ENCODE data around the gene HMGCL.

DNA sequence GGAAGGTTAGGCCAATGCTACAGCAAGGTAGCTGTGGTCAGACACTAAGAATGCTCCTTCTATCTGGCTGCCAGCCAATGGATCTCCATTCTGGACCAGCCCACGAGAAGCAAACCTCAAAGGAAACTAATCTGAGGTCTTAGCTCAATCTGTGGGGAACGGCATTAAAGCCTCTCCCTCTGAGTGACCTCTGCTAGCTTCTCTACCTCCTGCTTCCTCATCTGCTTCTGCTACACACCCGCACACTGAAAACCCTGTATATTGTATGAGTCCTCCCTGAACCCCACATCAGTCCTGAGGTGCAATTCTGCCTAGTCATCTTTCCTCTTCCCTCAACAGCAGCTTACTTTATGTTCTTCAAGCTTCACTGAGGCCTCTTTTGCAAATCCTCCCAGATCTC is 17.8 kb downstream of the HMGCL start:
- TF ChIP-seq, protein P1, sequence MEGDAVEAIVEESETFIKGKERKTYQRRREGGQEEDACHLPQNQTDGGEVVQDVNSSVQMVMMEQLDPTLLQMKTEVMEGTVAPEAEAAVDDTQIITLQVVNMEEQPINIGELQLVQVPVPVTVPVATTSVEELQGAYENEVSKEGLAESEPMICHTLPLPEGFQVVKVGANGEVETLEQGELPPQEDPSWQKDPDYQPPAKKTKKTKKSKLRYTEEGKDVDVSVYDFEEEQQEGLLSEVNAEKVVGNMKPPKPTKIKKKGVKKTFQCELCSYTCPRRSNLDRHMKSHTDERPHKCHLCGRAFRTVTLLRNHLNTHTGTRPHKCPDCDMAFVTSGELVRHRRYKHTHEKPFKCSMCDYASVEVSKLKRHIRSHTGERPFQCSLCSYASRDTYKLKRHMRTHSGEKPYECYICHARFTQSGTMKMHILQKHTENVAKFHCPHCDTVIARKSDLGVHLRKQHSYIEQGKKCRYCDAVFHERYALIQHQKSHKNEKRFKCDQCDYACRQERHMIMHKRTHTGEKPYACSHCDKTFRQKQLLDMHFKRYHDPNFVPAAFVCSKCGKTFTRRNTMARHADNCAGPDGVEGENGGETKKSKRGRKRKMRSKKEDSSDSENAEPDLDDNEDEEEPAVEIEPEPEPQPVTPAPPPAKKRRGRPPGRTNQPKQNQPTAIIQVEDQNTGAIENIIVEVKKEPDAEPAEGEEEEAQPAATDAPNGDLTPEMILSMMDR (conservative IDR thresholded peaks at IDR 0.05 in 1 of 2, IDR thresholded peaks at IDR 0.05 in 1 of 2; ENCODE audit: extremely low read depth in 1 of 2, insufficient read depth in 1 of 2, low read depth in 1 of 2, low read length in 2 of 2) = no peak
- no peak for TF ChIP-seq EZH2 (IDR thresholded peaks at IDR 0.05; ENCODE audit: borderline replicate concordance, low read length)

All from mammary epithelial cell (primary cell).